GM12878 (cell line): Measurements from ENCODE around the gene MGAT5.

Source experiments
- TF ChIP-seq, protein P1 (sequence below), 3 experiments: IDR thresholded peaks in 2 of 3; conservative IDR thresholded peaks in 1 of 3; 2 replicates each; pipeline ENCODE4 v1.5.1; 2011; ENCODE audit warnings: low read depth in 3 of 3, low read length in 3 of 3, mild to moderate bottlenecking in 3 of 3, control low read depth in 2 of 3, moderate library complexity in 2 of 3, inconsistent platforms in 1 of 3, mixed read lengths in 1 of 3; ENCODE audit not compliant: control insufficient read depth in 2 of 3, insufficient read depth in 1 of 3; ENCODE audit errors: extremely low read depth in 1 of 3
- TF ChIP-seq, protein P2 (sequence below): IDR thresholded peaks from 2 replicates; pipeline ENCODE4 v1.6.1; 2011; ENCODE audit warnings: borderline replicate concordance, low read depth, mild to moderate bottlenecking, moderate library complexity, mixed read lengths, low read length; ENCODE audit not compliant: insufficient read depth; ENCODE audit errors: extremely low read length

DNA sequence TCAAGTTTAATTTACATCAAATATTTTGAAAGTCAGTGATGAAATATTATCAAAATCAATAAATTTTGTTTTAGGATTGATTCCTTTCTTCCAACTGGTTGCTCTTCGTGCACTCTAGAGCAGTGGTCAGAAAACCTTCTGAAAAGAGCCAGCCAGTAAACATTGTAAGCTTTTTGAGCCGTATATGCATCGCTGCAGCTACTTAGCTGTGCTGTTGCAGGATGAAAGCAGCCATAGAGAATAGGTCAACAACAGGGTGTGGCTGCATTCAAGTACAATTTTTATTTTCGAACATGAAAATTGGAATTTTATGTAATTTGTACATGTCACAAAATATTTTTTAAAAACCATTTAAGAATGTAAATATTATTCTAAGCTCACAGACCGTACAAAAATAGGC lies 94.9 kb downstream of the MGAT5 start:
- TF ChIP-seq, protein P1, sequence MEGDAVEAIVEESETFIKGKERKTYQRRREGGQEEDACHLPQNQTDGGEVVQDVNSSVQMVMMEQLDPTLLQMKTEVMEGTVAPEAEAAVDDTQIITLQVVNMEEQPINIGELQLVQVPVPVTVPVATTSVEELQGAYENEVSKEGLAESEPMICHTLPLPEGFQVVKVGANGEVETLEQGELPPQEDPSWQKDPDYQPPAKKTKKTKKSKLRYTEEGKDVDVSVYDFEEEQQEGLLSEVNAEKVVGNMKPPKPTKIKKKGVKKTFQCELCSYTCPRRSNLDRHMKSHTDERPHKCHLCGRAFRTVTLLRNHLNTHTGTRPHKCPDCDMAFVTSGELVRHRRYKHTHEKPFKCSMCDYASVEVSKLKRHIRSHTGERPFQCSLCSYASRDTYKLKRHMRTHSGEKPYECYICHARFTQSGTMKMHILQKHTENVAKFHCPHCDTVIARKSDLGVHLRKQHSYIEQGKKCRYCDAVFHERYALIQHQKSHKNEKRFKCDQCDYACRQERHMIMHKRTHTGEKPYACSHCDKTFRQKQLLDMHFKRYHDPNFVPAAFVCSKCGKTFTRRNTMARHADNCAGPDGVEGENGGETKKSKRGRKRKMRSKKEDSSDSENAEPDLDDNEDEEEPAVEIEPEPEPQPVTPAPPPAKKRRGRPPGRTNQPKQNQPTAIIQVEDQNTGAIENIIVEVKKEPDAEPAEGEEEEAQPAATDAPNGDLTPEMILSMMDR (IDR thresholded peaks at IDR 0.05 in 2 of 3, conservative IDR thresholded peaks at IDR 0.05 in 1 of 3; ENCODE audit: control insufficient read depth in 2 of 3, extremely low read depth in 1 of 3, insufficient read depth in 1 of 3, low read depth in 3 of 3, low read length in 3 of 3): no peak
- TF ChIP-seq, protein P2, sequence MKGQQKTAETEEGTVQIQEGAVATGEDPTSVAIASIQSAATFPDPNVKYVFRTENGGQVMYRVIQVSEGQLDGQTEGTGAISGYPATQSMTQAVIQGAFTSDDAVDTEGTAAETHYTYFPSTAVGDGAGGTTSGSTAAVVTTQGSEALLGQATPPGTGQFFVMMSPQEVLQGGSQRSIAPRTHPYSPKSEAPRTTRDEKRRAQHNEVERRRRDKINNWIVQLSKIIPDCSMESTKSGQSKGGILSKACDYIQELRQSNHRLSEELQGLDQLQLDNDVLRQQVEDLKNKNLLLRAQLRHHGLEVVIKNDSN: no peak
